Activated naive CD4-positive, alpha-beta T cell treated with anti-CD3 and anti-CD28 coated beads, Interleukin-2, amount 50 U/mL, for 16 hours (primary cell): ENCODE results near the gene KIF18B.
"Not testable (repeated sequence)": the region's sequence is repeated elsewhere in the genome, so short reads cannot be mapped to it uniquely, and the experiment has no call there.

Source experiments
- DNase-seq: peaks from one replicate; pipeline ENCODE4 v3.0.0-alpha.2; 2020

KIF18B gene

DNA sequence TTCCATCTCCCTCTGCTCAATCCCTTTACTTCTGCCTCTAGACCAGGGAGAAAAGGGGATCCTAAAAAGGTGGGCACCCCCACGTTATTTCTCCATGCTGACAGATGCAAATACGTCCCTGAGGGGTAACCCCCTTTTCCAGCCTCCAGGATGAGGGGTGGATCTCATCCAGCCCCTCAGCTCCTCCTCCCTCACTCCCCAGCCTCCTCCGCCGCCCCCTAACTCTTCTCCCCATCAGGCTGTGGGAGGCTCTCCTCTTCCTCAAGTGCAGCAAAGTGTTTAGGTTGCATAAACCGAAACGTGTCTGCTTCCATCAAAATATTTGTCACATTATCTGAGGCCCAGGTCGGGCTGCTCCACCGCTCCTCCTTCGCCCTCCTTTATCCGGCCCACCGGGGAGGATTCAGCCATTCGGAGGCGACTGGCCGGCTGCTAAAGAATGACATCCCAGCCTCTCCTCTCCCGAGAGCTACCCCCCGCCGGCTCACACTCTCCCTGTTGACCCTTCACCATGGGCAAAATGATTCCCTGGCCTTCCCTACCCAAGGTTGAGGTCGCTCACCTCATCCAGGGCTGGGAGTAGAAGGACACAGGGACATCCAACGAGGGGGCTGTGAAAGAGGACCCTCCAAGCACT lies 21.7 kb upstream of the KIF18B start:
- no peak for DNase-seq

GRCh38 chr17:44968225-44969143 lies 20.9 kb upstream of the KIF18B start, which contains the start of gene C1QL1:
TSS of gene C1QL1 (minus strand) at chr17:44968303. CDS start at chr17:44968048, 255 bp downstream.
- DNase-seq: peak; percentile 89

- no peak for DNase-seq
Measured at GRCh38 chr17:44967907-44968224, 20.3 kb upstream of the KIF18B start.

DNA sequence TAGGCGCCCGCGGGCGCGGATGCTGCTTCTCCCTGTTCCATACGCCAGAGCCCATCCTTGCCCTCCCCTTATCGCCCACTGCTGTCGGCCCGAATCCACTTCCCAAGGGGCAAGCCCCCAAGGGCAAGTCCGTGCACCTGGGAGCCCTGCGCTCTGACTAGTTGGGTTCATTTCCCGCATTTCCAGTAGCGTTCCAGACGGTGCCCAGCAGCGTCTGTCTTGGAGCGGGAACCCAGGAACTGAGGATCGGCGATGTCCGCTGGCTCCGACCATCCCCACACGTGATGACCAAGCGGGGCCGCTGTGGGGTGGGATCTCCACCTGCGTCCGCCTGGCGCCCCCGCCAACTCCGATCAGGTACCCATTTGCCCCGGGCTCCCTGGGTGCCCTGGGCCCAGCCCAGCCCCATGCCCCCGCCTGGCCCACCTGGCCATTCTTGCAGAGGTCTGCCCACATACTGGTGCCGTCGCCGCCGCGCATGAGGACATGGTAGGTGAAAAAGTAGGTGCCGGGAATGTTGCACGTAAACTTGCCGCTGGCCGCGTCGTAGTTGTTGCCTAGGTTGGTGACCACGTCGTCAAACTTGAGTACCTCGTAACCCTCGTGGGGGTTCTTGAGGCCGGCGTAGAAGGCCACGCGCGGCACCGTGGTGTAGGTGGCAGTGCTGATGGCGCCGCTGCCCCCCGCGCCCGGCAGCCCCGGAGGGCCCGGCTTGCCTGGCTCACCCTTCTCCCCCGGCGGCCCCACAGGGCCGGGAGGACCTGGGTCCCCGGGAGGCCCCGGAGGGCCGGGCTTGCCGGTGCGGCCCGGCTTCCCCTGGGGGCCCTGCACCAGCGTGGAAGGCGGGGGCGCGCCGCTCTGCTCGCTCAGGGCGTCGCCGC lies 19.7 kb upstream of the KIF18B start:
- no peak for DNase-seq

GRCh38 chr17:44966348-44967025 lies 18.9 kb upstream of the KIF18B start:
- DNase-seq: no peak

- no peak for DNase-seq
Measured at GRCh38 chr17:44965481-44966234, 18.1 kb upstream of the KIF18B start.

GRCh38 chr17:44961921-44962350 lies 14.4 kb upstream of the KIF18B start:
- no peak for DNase-seq

- DNase-seq: no peak
Measured at GRCh38 chr17:44960691-44961090, 13.1 kb upstream of the KIF18B start.

DNA sequence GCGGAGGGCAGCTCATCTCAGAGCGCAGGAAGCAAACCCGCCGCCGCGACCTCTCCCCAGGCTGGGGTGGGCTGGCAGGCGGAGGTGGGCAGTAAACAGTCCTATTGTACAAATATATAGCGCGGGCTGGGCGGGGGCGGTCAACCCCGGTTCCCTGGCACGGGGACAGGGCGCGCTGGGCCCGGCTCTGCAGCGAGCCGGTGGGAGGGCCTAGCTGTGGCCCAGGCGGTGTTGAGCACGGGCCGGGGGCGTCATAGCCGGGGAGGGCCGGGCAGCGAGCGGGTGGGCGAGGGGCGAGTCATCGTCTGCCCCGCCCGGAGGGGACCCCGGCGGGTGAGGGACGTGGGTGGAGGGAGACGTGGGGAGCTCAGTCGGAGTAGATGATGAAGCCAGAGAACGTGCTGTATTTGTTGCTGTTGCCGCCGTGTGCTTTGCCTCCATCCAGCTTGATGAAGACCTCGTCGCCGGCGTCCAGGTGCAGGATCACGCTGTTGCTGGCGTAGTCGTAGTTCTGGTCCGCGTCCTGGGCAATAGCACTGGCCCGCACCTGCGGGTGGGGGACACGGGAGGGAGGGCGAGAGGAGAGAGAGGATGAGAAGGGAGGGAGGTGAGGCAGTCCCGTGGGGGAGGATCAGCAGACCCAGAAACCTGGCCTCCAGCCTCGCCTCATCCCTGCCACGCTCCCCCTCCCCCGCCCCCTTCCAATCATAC lies 12.4 kb upstream of the KIF18B start:
- DNase-seq: peak; percentile 43

- no peak for DNase-seq
Measured at GRCh38 chr17:44956998-44957981, 9.7 kb upstream of the KIF18B start.

DNA sequence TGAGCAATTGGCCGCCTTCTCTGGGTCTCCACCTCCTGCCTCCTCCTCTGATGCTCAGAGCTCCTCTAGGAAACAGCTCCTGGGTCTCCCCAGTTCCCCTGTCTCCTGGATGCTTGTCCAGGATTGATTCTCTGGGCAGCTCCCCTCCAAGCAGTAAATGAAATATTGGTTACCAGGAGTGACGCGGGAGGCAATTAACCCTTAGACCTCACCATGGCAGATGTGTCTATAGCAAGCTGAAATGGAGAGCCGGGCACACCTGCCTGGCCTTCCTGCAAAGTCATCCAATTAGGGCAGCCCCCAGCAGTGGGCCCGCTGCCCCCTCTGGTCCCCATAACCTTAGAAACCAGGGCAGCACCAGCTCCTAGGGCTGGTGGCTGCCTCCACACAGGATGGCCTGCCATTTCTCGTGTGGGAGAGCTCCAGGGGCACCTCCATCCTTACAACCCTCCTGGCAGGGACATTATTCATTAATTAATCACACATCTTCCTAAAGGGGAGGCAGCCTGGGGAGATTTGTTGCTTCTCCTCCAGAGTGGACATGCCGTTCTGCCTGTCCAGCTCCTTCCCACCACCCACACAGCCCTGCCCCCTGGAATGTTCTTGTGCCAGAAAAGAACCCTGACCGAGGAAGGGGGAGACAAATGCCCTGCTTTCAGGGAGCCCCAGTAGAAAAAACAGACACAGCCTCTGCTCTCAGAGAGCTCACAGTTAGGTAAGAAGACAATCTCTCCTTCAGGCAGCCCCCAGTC lies 8.3 kb upstream of the KIF18B start:
- no peak for DNase-seq

DNA sequence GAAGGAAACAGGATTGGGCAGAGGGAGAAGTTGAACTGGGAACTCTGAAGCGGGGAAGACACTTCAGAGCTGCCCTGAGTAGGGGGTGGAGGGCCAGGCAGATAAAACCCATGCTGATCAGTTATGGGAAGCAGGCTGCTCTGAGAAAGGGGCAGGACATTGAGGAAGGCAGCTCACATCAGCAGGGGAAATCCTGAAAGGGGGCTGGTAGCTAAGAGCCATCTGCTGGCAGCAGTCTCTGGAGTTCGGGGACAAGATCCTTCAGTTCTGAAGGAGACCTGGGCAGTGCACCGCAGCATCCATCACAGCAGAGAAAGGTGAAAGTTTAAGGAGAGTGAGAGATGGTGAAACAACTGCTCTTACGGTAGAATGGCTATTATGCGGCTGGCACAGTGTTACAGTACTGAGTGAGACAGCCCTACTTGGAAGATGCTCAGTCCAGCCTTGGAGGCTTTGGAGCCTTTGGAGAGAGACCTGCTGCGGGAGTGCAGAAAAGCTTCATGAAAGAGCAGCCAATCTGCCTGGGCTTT lies 5.4 kb upstream of the KIF18B start:
- DNase-seq: no peak

- no peak for DNase-seq
Measured at GRCh38 chr17:44948315-44948795, 782 bp upstream of the KIF18B start.

DNA sequence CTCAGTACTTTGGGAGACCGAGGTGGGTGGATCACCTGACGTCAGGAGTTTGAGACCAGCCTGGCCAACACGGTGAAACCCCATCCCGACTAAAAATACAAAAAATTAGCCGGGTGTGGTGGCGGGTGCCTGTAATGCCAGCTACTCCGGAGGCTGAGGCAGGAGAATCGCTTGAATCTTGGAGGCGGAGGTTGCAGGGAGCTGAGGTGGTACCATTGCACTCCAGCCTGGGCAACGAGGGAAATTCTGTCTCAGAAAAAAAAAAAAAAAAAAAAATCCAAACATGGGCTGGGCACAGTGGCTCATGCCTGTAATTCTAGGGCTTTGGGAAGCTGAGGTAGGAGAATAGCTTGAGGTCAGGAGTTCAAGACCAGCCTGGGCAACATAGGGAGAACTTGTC lies 1.9 kb downstream of the KIF18B start:
- not testable (repeated sequence) for DNase-seq

- no peak for DNase-seq
Measured at GRCh38 chr17:44942456-44942855, 5.1 kb downstream of the KIF18B start.

GRCh38 chr17:44941712-44942331 lies 5.8 kb downstream of the KIF18B start:
- DNase-seq: no peak

DNA sequence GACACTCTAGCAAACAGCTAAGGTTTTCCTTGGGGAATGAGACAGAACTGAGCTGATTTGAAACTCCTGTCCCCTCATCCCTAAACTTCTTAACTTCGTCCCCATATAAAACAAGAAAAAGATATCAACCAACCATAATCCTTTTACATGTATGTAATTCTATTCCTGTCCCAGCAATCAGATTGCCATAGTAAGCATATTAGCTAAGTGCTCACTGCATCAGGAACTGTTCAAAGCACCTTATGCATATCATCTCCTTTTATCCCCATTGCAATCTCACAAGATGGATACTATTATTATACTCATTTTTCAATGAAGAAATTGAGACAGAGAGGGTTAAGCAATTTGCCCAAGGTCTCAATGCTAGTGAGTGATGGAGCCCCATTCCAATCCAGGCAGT lies 6.8 kb downstream of the KIF18B start:
- no peak for DNase-seq

DNA sequence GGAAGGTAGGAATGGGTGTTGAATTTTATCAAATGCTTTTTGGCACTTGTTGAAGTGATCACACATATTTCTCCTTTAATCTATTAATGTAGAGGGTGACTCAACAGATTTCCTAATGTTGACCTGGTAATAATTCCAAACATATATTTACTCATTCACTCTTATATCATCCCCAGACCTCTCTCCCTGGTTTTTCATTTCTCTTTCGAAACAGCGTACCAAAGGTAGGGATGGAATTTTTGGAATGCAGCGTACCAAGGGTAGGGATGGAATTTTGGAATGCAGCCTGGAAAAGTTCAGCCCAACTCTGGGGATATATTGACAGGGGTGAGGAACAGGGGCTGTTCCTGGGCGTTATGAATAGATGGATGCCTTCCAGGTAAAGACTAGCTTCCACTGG lies 7.3 kb downstream of the KIF18B start:
- DNase-seq: no peak
